Activated naive CD8-positive, alpha-beta T cell treated with anti-CD3 and anti-CD28 coated beads, Interleukin-2, amount 50 U/mL, for 24 hours (primary cell): ENCODE results near the gene MYL7.

Experiments
- ATAC-seq: fragments of 150-1000 bp; cut with Tn5 transposase; one replicate; pipeline ENCODE4 v1.10.0; 2021
- DNase-seq: peaks from one replicate; pipeline ENCODE4 v3.0.0; 2021
- H3K27ac Mint-ChIP-seq: one replicate; pipeline ENCODE4 v1.8.0; 2021; ENCODE audit warnings: mild to moderate bottlenecking, mixed read lengths
- H3K27me3 Mint-ChIP-seq: one replicate; pipeline ENCODE4 v1.8.0; 2021; ENCODE audit warnings: mixed read lengths
- H3K36me3 Mint-ChIP-seq: one replicate; pipeline ENCODE4 v1.8.0; 2021; ENCODE audit warnings: low read depth, mixed read lengths
- H3K4me1 Mint-ChIP-seq: one replicate; pipeline ENCODE4 v1.8.0; 2021; ENCODE audit warnings: mixed read lengths
- H3K4me3 Mint-ChIP-seq: one replicate; pipeline ENCODE4 v1.8.0; 2021; ENCODE audit warnings: mild to moderate bottlenecking, moderate library complexity, mixed read lengths
- H3K9me3 Mint-ChIP-seq: one replicate; pipeline ENCODE4 v1.8.0; 2021; ENCODE audit warnings: mixed read lengths

Gene MYL7

DNA sequence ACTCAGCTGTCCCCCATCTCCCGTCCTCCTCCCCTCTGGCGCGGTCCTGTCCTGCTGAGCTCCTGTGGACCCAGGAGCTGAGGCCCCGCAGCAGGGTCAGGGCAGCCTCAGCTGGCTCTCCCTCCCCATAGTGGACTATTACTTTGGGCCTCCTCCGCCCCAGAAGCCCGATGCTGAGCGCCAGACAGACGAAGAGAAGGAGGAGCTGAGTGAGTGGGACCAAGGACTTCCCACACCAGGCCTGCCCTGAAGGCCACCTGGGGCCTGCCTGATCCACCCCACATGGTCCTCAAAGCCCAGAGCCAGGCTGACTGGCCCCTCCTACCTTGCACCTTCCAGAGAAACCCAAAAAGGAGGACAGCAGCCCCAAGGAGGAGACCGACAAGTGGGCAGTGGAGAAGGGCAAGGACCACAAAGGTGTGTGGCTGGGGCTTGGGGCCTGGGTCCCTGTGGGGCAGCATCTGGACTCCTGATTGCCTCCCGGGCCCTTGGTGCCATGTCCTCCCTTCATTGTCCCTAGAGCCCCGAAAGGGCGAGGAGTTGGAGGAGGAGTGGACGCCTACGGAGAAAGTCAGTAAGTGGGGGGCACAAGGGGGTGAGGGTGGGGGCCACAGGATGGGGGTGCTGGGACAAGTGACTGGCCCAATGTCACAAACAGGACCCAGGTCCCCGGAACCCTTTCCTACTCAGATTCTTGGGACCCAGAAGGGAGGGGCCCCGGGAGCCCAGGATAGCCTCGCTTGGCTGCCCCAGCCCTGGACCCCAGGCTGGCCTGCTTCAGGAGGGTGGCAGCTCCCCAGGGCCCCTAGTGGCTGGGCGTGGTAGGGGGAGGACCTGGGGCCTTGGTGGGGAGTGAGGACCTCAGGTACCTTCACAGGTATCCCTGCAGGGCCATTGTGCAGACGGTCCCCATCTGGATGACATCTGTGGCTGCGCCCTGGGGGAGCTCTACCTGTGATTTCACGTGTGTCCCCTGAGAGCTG is 32.1 kb downstream of the MYL7 start:
- ATAC-seq = no peak
- peaks cover 2% of the 10 kb centered on the region for H3K36me3 Mint-ChIP-seq
- no peak overlapping the region for H3K27ac Mint-ChIP-seq
- peaks cover 15% of the 10 kb centered on the region for H3K4me1 Mint-ChIP-seq
- H3K27me3 Mint-ChIP-seq = no peaks in the 10 kb centered on the region
- no peak for DNase-seq
- no peak overlapping the region for H3K4me3 Mint-ChIP-seq
- no peaks in the 10 kb centered on the region for H3K9me3 Mint-ChIP-seq

DNA sequence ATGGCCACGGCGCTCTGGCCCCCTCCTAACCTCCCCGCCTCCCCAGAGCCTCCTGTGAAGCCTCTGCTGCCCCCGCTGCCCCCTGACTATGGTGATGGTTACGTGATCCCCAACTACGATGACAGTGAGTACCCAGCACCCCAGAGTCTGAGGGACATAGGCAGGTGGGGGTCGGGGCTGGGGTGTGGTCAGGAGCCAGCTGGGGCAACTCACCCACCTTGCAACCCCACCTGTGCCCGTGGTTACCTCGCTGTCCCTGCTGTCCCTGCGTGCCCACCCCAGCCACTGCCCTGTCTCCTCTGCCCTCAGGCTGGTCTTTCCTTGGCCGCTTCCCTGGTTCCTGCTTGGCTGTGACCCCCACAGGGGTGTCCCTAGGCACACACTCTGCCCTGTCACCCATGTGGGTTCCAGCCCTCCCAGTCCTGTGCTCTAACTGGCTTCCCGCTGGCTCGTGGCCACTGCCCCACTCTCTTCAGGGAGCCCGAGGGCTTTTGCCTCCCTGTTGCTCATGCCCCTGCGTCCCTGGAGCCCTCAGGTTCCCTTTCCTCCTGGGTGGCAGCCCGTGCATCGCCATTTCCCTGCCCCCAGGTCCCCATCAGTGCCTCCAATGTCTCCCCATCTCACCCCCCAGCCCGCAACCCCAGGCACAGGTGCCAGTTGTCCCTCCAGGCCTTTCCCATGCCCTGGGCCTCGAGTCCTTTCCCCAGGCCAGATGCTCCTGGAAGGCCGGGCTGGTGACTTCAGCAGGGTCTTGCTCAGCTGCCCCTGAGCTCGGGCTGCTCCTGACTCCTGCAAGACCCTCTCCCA is 33.0 kb downstream of the MYL7 start:
- DNase-seq = no peak
- Mint-ChIP-seq H3K36me3 (peaks cover 2% of the 10 kb centered on the region), H3K4me1 (peaks cover 15% of the 10 kb centered on the region), H3K4me3 (no peak overlapping the region), H3K27me3 (peaks cover 4% of the 10 kb centered on the region), H3K9me3 (no peaks in the 10 kb centered on the region), H3K27ac (no peak overlapping the region)
- ATAC-seq = no peak

DNA sequence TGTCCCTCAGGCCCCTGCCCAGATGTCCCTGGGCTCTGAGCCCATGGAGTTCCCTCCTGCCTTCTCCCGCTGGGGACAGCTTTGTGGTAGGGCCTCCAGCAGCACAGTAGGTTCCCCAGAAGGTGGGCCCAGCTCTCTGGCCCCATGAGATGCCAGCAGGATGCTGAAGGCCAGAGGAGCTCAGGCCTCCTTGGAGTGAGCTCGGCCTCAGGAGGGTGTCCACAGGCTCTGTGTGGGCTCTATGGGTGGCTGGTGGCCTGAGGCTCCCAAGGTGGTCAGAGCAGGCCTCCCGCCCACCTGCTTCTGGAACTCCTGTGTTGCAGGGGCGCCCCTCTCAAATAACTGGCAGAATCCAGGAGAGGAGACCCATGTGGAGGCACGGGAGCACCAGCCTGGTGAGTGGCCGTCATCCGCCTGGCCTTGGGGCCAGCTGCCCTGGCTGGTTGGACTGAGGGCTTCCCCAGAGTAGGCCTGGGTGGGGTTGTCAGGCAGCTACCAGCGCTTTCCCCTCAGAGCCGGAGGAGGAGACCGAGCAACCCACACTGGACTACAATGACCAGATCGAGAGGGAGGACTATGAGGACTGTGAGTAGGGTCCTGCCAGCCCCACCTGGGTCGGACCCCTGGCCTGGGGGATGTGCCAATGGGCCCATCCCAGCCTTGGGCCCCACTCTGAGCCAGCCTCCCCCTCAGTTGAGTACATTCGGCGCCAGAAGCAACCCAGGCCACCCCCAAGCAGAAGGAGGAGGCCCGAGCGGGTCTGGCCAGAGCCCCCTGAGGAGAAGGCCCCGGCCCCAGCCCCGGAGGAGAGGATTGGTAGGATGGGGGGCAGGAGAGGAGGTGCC is 33.8 kb downstream of the MYL7 start:
- no peaks in the 10 kb centered on the region for H3K9me3 Mint-ChIP-seq
- no peak overlapping the region for H3K27ac Mint-ChIP-seq
- no peak for DNase-seq

DNA sequence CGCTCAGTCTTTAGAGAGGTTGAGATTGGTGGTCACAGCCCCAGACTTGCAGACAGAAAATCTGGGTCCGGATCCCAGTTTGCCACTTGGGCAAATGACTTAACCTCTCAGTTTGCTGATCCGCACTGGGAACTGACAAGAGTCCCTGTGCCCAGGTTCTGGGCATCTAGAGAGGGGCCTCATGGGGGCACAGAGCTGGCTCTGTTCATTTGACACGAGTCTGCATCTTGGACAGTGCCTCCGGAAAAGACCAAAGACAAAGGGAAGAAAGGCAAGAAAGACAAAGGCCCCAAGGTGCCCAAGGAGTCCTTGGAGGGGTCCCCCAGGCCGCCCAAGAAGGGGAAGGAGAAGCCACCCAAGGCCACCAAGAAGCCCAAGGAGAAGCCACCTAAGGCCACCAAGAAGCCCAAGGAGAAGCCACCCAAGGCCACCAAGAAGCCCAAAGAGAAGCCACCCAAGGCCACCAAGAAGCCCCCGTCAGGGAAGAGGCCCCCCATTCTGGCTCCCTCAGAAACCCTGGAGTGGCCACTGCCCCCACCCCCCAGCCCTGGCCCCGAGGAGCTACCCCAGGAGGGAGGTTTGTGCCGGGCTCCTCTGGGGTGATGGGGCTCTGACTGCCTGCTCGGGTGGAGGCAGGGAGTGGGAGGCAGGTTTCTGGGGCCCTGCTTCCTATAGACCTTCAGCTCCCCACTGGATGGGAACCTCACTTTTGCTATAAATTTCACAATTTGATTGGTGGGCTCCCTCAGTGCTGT is 34.6 kb downstream of the MYL7 start:
- no peak overlapping the region for H3K4me3 Mint-ChIP-seq
- no peaks in the 10 kb centered on the region for H3K9me3 Mint-ChIP-seq
- H3K4me1 Mint-ChIP-seq = peaks cover 17% of the 10 kb centered on the region
- H3K27me3 Mint-ChIP-seq = peaks cover 6% of the 10 kb centered on the region
- H3K36me3 Mint-ChIP-seq = no peaks in the 10 kb centered on the region
- no peak for ATAC-seq
- DNase-seq = no peak
- H3K27ac Mint-ChIP-seq = no peak overlapping the region

More for the DNA sequence above, 33.8 kb downstream of the MYL7 start:
- Mint-ChIP-seq H3K4me1 (peaks cover 15% of the 10 kb centered on the region), H3K4me3 (no peak overlapping the region), H3K36me3 (peaks cover 2% of the 10 kb centered on the region), H3K27me3 (peaks cover 6% of the 10 kb centered on the region)
- ATAC-seq = no peak

GRCh38 chr7:44105832-44106231 is 35.3 kb downstream of the MYL7 start:
- H3K36me3 Mint-ChIP-seq = no peaks in the 10 kb centered on the region
- ATAC-seq (no peak), DNase-seq (no peak)
- H3K4me1 Mint-ChIP-seq = peaks cover 17% of the 10 kb centered on the region
- H3K4me3 Mint-ChIP-seq = peak overlapping the region; percentile 81
- H3K27ac Mint-ChIP-seq = no peak overlapping the region
- H3K9me3 Mint-ChIP-seq = no peaks in the 10 kb centered on the region
- peaks cover 6% of the 10 kb centered on the region for H3K27me3 Mint-ChIP-seq

- H3K27ac Mint-ChIP-seq = peak overlapping the region; percentile 52
- ATAC-seq (peak; percentile 42), DNase-seq (no peak)
- H3K36me3 Mint-ChIP-seq = no peaks in the 10 kb centered on the region
- no peaks in the 10 kb centered on the region for H3K9me3 Mint-ChIP-seq
- peaks cover 20% of the 10 kb centered on the region for H3K4me1 Mint-ChIP-seq
- H3K4me3 Mint-ChIP-seq = peak overlapping the region; percentile 81
- peaks cover 6% of the 10 kb centered on the region for H3K27me3 Mint-ChIP-seq
These were observed 36.0 kb downstream of the MYL7 start for GRCh38 chr7:44104860-44105771.

GRCh38 chr7:44103923-44104859 is 36.9 kb downstream of the MYL7 start, which contains the start of gene AEBP1:
Gene AEBP1, plus strand, starts transcription at chr7:44104345. Its CDS starts 321 bp downstream, at chr7:44104666.
- H3K27me3 Mint-ChIP-seq = peaks cover 6% of the 10 kb centered on the region
- ATAC-seq (peak; percentile 53), DNase-seq (peak; percentile 43)
- peak within 1 kb of the TSS; percentile 52 for H3K27ac Mint-ChIP-seq
- H3K36me3 Mint-ChIP-seq = no peaks in the 10 kb centered on the region
- H3K4me1 Mint-ChIP-seq = peaks cover 22% of the 10 kb centered on the region
- peak within 1 kb of the TSS; percentile 81 for H3K4me3 Mint-ChIP-seq
- H3K9me3 Mint-ChIP-seq = no peaks in the 10 kb centered on the region

- DNase-seq (no peak), ATAC-seq (no peak)
- Mint-ChIP-seq H3K4me3 (peak overlapping the region; percentile 51), H3K4me1 (peaks cover 23% of the 10 kb centered on the region), H3K27ac (peak overlapping the region; percentile 35), H3K27me3 (peaks cover 6% of the 10 kb centered on the region), H3K9me3 (no peaks in the 10 kb centered on the region), H3K36me3 (no peaks in the 10 kb centered on the region)
These were observed 37.6 kb downstream of the MYL7 start for GRCh38 chr7:44103566-44103922.

- ATAC-seq (no peak), DNase-seq (no peak)
- peaks cover 6% of the 10 kb centered on the region for H3K27me3 Mint-ChIP-seq
- H3K27ac Mint-ChIP-seq = peak overlapping the region; percentile 35
- H3K4me3 Mint-ChIP-seq = peak overlapping the region; percentile 51
- H3K9me3 Mint-ChIP-seq = no peaks in the 10 kb centered on the region
- H3K36me3 Mint-ChIP-seq = no peaks in the 10 kb centered on the region
- H3K4me1 Mint-ChIP-seq = peaks cover 25% of the 10 kb centered on the region
These were observed 38.1 kb downstream of the MYL7 start for GRCh38 chr7:44102846-44103565.

GRCh38 chr7:44101966-44102845 is 38.9 kb downstream of the MYL7 start:
- Mint-ChIP-seq H3K9me3 (no peaks in the 10 kb centered on the region), H3K27me3 (peaks cover 6% of the 10 kb centered on the region), H3K36me3 (no peaks in the 10 kb centered on the region), H3K27ac (no peak overlapping the region), H3K4me1 (peaks cover 32% of the 10 kb centered on the region), H3K4me3 (peak overlapping the region; percentile 25)
- no peak for DNase-seq
- ATAC-seq = no peak
